GM15510 (cell line): ENCODE measurements around the gene BEND7.

ENCODE experiments used
- POLR2A ChIP-seq: IDR thresholded peaks from 3 replicates; pipeline ENCODE4 v1.6.1; 2011; ENCODE audit warnings: borderline replicate concordance; ENCODE audit not compliant: insufficient read length; ENCODE audit errors: extremely low read depth

The BEND7 gene

DNA sequence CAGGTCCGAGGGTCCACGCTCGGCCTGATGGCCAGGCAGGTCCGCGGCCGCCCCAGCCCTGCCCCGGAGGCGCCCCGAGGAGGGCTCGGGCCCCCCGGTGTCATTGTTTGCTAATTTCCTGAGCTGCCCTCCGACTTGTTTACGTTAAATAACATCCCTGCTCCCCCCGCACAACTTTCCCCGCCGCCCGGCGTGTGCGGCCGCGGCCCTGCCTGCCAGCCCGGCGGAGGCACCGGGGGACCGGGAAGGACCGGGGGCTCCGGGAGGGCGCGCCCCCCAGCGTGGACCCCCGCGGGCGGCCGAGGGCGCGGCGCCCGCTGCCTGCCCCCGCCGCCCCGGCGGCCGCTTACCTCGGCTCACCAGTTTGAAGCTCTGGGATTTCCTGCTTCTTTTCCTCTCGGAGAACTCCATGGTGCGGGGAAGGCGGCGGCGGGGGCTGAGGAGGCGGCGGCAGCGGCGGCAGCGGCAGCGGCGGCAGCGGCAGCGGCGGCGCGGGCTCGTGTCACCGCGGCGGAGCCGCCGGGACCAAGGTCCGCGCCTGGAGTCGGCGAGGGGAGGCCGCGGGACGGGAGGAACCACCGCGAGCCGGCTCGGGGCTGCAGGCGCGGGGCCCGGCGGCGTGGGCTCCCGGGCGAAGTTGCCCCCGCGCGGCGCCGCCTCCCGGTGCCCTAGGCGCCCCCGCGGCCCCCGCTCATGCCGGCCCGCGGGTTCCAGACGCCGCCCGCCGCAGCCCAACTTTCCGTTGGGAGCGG lies 515 bp downstream of the BEND7 start:
- no peak for TF ChIP-seq POLR2A

DNA sequence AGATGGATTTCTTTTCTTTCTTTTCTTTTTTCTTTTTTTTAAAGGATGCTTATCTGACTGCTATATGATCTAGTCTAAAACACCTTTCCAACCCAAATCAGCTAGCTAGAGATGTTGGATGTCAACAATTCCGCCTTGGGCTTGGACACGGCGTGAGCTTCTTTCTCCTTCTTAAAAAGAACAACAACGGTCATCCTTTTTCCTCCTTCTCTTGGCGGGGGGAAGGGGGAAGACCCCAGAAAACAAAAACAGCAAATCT lies 1.0 kb downstream of the BEND7 start:
- TF ChIP-seq POLR2A, result no peak

DNA sequence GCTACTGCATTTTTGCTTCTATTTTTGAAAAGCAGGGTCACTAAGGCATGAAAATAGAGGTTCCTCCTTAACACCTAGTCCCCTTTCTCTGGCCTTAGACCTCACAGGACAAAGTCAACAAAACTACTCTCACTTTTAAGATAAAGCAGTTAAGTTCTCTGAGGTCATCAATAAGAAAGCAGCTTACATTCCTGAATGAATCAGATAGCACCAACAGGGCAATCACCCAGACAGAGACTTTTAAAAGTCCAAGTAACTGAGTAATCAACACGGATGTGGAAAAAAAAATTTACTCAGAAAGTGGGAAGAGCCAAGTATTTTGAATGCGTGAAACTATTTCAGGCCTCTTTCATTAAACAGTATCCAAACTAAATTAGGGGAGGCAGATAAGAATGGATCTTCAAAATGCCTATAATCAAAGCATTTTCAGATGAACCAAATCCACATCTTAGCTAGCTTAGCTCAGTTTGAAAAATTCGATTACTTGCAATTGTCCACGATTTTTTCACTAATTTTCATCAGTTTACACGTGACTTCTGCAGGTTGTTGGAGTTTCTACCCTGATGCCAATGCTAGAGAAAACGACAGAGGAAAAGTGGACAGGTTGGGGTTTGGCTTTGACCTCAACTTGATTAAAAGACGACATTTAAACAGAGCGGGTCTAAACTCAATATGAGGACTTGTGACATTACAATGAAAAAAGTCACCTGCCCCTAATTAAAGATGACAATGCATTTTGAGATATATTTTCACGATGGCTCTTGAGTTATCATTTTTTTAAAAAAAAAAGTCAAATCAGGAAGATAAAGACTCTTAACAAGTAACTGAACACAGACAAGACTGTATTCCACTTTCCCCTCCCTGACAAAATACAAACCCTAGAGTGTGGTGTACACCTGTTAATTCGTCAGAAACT lies 1.6 kb downstream of the BEND7 start:
- TF ChIP-seq POLR2A, result no peak

DNA sequence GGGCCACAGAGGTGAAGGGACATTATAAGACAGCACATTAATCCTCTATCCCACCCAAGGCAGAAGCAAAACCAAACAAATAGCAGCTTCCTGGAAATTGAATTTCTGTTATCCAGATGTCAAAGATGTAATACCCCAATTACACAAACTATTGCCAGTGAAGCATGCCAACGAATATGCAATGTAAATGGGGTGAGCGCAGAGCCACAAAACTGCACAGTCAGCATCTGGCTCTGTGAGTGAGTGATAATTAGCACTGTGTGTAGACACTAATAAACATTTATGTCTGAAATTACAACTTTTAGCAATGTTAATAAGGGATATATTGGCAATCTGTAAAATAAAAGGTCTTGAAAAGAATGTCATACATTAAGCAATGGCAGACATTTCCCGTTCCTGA lies 3.2 kb downstream of the BEND7 start:
- TF ChIP-seq POLR2A, result no peak

DNA sequence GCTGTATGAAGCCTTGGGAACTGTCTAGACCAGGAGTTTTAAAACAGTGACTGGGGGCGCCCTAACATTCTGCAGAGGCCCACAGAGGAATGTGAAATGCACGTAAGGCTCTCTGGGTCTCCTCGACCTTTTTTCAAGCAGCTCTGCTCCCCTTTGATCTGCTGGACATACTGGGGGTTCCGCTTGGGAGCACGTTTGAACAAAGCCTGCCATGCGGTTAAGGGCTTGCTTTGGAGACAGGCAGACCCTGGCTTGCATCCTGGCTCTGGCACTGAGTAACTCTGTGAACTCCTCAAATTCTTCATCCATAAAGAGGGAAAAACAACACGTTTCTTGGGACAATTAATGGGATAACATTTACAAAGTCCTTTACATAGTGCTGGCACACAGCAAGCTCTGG lies 7.8 kb downstream of the BEND7 start:
- TF ChIP-seq POLR2A, result no peak

DNA sequence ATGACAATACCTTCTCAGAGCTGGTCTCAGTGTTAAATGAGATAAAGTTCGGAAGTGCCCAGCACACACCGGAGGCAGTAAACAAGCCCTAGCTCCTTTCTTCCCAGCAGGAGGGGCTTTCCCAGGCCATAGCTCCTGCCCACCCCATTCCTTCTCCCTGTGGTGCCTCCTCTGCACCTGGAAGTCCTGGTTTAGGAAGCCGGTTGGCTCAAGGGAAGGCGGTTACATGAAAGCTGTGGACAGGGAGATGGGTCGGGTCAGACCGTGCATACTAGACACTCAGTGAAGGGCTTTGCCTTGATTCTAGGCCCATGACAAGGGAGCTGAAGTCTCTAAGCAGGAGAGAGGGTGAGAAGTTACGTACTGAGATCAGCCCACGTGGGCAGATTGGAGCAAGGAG lies 8.6 kb downstream of the BEND7 start:
- no peak for TF ChIP-seq POLR2A

DNA sequence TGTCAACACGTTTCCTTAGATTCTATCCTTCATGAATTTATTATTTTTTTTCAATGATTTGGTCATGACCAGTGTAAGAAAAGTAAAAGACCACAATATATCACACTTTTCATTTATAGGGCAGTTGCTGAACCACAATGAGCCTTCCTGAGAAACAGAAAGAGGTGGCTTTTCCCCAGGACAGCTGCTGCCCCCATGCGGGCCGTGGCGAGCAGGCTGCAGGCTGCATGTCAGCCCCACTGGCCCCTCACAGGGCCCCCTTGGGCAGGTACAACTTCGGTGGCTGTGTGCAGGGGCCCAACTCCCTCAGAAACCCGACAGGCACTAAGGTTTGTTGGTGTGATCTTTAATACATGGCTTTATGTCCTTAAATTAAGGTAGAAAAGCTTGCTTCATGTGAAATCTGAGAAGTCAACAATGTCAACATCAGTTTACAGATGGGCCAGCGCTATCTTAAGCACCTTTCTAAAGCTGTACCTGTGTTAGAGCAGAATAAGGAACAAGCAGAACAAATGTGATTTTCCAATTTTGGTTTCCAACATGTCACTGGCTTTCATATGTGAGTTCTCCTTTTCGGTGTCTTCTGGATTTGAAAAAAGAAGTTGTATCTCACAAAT lies 10.6 kb downstream of the BEND7 start:
- no peak for TF ChIP-seq POLR2A

DNA sequence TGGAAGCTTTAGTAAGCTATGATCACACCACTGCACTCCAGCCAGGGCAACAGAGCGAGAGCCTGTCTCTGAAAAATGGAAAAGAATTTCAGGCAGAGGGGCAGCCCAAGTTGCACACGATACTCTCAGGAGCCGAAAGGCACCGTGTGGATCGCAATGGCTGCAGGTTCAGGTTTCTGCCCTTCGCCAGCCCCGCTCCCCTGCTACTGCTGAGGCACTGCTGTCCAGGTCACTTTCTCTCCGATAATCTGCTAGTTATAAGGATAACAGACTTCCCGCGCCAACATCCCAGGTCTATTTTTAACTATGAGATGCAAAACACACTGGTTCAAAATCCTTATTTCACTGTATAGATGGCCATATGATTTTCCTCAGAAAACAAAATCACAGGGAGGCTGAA lies 11.1 kb downstream of the BEND7 start:
- TF ChIP-seq POLR2A, result no peak

DNA sequence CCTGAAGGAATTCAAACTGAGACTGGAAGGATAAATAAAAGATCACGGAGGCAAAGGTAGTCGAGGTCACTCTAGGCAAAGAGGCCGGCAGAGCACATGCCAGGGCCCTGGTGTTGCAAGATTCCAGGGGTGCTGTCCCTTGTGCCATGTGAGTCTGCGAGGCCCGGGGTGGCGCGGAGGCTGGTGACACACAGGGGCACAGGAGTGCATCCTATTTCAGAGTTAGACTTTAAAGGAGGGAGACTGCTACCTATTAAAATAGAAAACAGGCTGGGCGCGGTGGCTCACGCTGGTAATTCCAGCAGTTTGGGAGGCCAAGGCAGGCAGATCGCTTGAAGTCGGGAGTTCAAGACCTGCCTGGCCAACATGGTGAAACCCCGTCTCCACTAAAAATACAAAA lies 12.6 kb downstream of the BEND7 start:
- TF ChIP-seq POLR2A, result no peak

DNA sequence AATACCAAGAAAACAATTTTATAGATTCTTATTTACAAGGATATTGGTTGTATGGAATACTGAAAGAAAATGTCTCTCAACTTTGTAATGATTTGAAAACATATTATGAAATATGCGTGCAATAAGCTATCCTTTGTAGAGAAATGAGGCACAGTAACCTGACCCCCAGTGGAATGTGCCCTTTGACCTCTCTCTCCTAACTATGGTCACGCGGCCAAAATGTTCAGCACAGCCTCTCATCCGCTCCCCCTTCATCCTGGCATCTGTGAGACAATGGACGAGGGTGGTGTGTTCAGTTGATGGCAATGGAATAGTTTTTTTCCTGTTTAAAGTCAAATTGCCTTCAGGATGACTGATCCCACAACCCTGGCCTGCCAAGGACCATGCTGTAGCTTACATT lies 13.3 kb downstream of the BEND7 start:
- TF ChIP-seq POLR2A, result no peak

DNA sequence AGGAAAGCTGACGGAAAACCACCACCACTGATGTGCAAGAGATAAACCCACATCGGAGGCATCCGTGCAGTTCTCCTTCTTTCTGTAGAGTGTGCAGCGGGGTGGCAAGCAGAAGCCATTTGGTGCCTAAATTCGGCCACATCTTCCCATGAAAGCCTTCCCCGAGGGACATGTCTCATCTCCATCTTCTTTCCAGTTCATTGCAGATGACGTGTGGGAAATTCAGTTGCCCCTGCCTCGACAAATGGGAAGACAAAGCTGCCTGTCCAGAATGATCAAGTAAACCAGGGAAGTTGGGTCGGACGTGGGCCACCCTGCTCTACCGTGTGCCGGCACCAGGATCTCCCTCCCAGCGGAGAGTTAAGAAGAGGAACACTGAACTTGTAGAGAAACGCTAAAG lies 14.5 kb downstream of the BEND7 start:
- TF ChIP-seq POLR2A, result no peak

DNA sequence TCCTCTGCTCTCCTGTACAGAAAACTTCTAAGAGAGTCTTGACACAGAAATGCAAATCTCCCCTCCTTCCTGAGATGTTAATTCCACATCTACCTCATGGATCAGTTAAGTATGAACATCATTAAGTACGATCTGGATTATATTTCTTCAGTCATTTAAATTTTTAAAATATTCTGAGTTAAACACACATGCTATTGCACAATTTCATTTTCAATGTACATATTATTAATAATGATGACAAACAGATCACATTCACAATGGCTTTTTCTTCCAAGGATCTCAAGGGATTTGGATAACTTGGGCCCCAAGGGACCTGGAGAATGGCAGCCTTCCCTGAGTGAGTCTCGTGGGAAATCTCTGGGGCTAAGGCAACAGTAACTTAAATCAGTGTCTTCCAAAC lies 16.2 kb downstream of the BEND7 start:
- TF ChIP-seq POLR2A, result no peak

DNA sequence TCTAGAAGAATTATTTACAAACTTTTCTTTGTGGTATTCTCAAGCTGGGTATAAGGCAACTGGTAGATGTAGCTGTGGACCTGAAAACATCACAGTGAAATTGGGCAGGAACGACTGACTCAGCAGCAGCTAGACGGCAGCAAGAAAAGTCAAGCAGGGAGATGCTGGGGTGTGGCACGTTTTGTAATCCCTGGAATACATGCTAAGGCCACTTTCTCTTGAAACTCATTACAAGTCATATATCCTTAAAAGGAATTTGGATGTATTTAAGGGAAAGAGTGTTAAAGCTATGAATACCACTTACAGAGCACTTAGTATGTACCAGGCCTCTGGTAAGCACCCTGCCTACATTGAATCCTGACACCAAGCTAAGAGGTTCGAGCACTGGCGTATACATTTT lies 17.4 kb downstream of the BEND7 start:
- TF ChIP-seq POLR2A, result no peak

DNA sequence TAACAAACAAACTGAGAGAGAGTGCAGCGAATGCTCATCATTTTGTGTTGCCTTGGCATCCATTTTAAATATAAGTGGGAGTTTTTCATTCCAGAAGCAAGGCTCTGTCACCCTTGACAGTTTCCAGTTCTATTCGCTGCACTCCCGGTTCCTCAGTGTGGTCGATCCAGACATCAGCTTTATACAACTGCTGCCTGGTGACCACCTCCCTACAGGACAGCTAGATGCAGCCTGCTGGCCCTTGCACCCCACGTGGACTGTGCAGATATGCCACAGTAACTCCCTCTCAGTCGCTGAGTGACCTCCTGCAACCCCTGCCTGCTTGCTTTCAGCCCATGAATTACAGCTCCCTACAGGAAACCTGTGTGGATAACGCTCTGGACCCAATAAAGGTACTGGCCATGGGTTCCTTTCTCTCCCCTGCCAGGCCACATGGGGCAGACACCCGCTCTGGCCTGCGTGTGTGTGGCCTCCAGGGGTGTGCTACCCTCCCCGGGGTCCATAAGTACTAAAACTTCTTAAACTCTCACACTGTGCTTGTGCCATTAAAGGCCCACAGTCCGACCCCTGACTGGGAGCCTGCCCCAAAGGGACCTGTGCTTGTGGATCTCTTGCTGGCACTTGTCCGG lies 23.6 kb downstream of the BEND7 start:
- TF ChIP-seq POLR2A, result no peak

DNA sequence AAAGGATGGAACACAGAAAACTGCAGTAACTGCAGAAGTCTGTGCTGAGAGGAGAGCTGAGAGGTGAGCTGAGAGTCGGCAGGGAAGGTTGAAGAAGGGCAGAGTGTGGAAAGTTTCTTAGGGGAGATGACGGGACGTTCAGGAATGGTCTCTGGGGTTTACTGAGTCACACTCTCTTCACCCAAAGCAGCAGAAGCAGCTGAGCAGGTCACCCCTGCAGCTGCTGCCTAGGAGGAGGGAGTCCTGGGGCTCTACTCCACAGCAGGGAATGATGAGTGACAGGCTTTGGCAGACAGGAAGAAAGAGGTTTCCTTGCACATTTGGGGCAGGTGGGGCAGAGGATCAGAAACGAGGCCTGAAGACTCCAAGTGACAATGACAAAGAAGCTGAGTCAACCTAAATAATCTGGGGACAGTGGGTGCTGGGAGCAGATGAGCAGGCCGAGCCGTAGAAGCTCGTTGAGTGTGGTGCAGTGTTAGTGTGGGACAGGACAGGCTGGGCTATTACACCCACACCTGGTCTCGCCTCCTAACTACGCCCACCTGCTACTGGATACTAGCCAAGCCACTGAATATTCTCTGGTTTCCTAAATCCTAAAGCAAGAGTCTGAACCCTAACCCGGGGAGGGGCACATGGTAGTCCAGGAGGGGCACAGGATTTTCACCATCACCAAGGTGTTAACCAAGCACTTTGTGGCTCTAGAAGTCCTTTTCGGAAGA lies 24.9 kb downstream of the BEND7 start:
- no peak for TF ChIP-seq POLR2A
